Measurements from ENCODE around the gene MED26.

GRCh38 chr19:16572332-16573211, 55.4 kb downstream of the MED26 start, which contains the start of gene SLC35E1:
- TF ChIP-seq POLR2A (IDR thresholded peaks at IDR 0.05; ENCODE audit: low read length) (peak; percentile 73), GATA1 (IDR thresholded peaks at IDR 0.05; ENCODE audit: low read depth, low read length) (no peak)

All from erythroblast (primary cell).